A549 (cell line): ENCODE data around the gene ADCY2. TPM values are rescaled to one million over a fixed set of nuclear protein-coding genes. Genes with fewer than 3 reads are reported as not detected.

Source experiments
- ATAC-seq, 2 experiments: fragments of 200-7000 bp in 1 of 2; fragments of >200 bp in 1 of 2; cut with Nextera tagmentation in 1 of 2; cut with Tn5 transposase in 1 of 2; 3 replicates each; pipeline versions ENCODE4 v1.8.0 to v1.9.1; 2018 to 2020; ENCODE audit warnings: mild to moderate bottlenecking in 1 of 2, moderate library complexity in 1 of 2
- CTCF ChIA-PET: fragments of 300-600 bp; sonication (Branson Sonifier 250); formaldehyde crosslinking; extraction: SDS; loops from one replicate; lab custom pipeline; 2021; ENCODE audit warnings: antibody characterized with exemption, inconsistent platforms; lab: Yijun Ruan, JAX
- POLR2A ChIA-PET: fragments of 350-600 bp; formaldehyde crosslinking; extraction: SDS; loops from one replicate; lab custom pipeline; 2021; ENCODE audit warnings: antibody characterized with exemption, inconsistent platforms; lab: Yijun Ruan, JAX
- DNase-seq, 2 experiments: peaks; one replicate each; pipeline versions ENCODE4 v3.0.0 to v3.0.0-alpha.2; 2011 to 2016; ENCODE audit warnings: low read depth in 1 of 2, low spot score in 1 of 2
- FAIRE-seq: peaks from 2 replicates; lab custom pipeline; 2011; peaks lifted over from hg19 to GRCh38; lab: Jason Lieb, UNC
- H3K27ac ChIP-seq, 2 experiments: fragments of >200 bp; sonication (Bioruptor Twin); formaldehyde crosslinking; 3 replicates each; pipeline ENCODE4 v1.5.1; 2016 to 2017
- H3K4me1 ChIP-seq: fragments of >200 bp; sonication (Bioruptor Twin); formaldehyde crosslinking; 3 replicates; pipeline ENCODE4 v1.6.1; 2016
- H3K4me2 ChIP-seq: fragments of >200 bp; sonication (Bioruptor Twin); formaldehyde crosslinking; 3 replicates; pipeline ENCODE4 v1.6.1; 2016
- H3K4me3 ChIP-seq: fragments of >200 bp; sonication (Bioruptor Twin); formaldehyde crosslinking; 3 replicates; pipeline ENCODE4 v1.5.1; 2016
- H3K9me3 ChIP-seq: fragments of >200 bp; sonication (Bioruptor Twin); formaldehyde crosslinking; 3 replicates; pipeline ENCODE4 v1.6.1; 2016
- BHLHE40 ChIP-seq: IDR thresholded peaks from 2 replicates; pipeline ENCODE4 v1.6.1; 2012; ENCODE audit warnings: low read depth, low read length, inconsistent platforms
- CBX2 ChIP-seq: fragments of 200-600 bp; sonication (generic); IDR thresholded peaks from 2 replicates; pipeline ENCODE4 v1.6.1; 2016; ENCODE audit warnings: low read depth, mild to moderate bottlenecking, borderline replicate concordance
- CTCF ChIP-seq: fragments of >200 bp; sonication (Bioruptor Twin); formaldehyde crosslinking; IDR thresholded peaks from 3 replicates; pipeline ENCODE4 v1.5.1; 2016
- FOXS1 ChIP-seq: fragments of 250-450 bp; sonication (Bioruptor Pico); IDR thresholded peaks from 2 replicates; pipeline ENCODE4 v1.5.0; 2020; ENCODE audit warnings: mild to moderate bottlenecking, moderate library complexity
- HDAC2 ChIP-seq: fragments of 200-600 bp; sonication (generic); IDR thresholded peaks from 2 replicates; pipeline ENCODE4 v1.6.1; 2016
- HOXB5 ChIP-seq: fragments of 250-450 bp; sonication (Bioruptor Pico); IDR thresholded peaks from 2 replicates; pipeline ENCODE4 v1.5.0; 2020; ENCODE audit warnings: mild to moderate bottlenecking, moderate library complexity
- JUNB ChIP-seq: fragments of >200 bp; sonication (Bioruptor Twin); formaldehyde crosslinking; IDR thresholded peaks from 2 replicates; pipeline ENCODE4 v1.6.1; 2016
- KDM5A ChIP-seq: fragments of 200-600 bp; sonication (generic); IDR thresholded peaks from 2 replicates; pipeline ENCODE4 v1.6.1; 2016; ENCODE audit warnings: antibody characterized with exemption, mild to moderate bottlenecking
- MAFK ChIP-seq: fragments of 450-650 bp; IDR thresholded peaks from 2 replicates; pipeline ENCODE4 v1.6.1; 2014; ENCODE audit not compliant: partially characterized antibody
- MAZ ChIP-seq: fragments of 150-350 bp; IDR thresholded peaks from 2 replicates; pipeline ENCODE4 v1.6.1; 2014; ENCODE audit warnings: antibody characterized with exemption, low read depth, low read length, borderline replicate concordance
- NFE2L2 ChIP-seq: fragments of 150-350 bp; conservative IDR thresholded peaks from 2 replicates; pipeline ENCODE4 v1.6.1; 2014; ENCODE audit warnings: low read length
- NPAS2 ChIP-seq: fragments of 250-450 bp; sonication (Bioruptor Pico); IDR thresholded peaks from 2 replicates; pipeline ENCODE4 v1.8.0; 2022; ENCODE audit warnings: mild to moderate bottlenecking, moderate library complexity, borderline replicate concordance
- NR3C1 ChIP-seq: fragments of >200 bp; sonication (Bioruptor Twin); formaldehyde crosslinking; IDR thresholded peaks from 3 replicates; pipeline ENCODE4 v1.6.1; 2017
- POLR2A ChIP-seq: IDR thresholded peaks from 2 replicates; pipeline ENCODE4 v1.6.1; 2012; ENCODE audit warnings: mild to moderate bottlenecking, low read length
- RARB ChIP-seq: fragments of 250-450 bp; sonication (Bioruptor Pico); IDR thresholded peaks from 2 replicates; pipeline ENCODE4 v1.8.0; 2021; ENCODE audit warnings: mild to moderate bottlenecking, moderate library complexity
- RCOR1 ChIP-seq: fragments of 150-350 bp; IDR thresholded peaks from 2 replicates; pipeline ENCODE4 v1.6.1; 2014; ENCODE audit warnings: antibody characterized with exemption, low read length, low read depth
- REST ChIP-seq: fragments of 200-600 bp; sonication (generic); IDR thresholded peaks from 2 replicates; pipeline ENCODE4 v1.6.1; 2016; ENCODE audit warnings: antibody characterized with exemption, mild to moderate bottlenecking, moderate library complexity
- RFX5 ChIP-seq: fragments of 450-650 bp; IDR thresholded peaks from 2 replicates; pipeline ENCODE4 v1.7.1; 2014; ENCODE audit warnings: antibody characterized with exemption, mild to moderate bottlenecking, moderate library complexity
- RNF2 ChIP-seq: fragments of 200-600 bp; sonication (generic); IDR thresholded peaks from 2 replicates; pipeline ENCODE4 v1.6.1; 2016; ENCODE audit warnings: low read depth, mild to moderate bottlenecking, antibody characterized with exemption, moderate library complexity, borderline replicate concordance
- SMC3 ChIP-seq: fragments of >200 bp; sonication (Bioruptor Twin); formaldehyde crosslinking; IDR thresholded peaks from 3 replicates; pipeline ENCODE4 v1.6.1; 2018; ENCODE audit warnings: inconsistent platforms
- TP53 ChIP-seq: fragments of 250-450 bp; sonication (Bioruptor Pico); IDR thresholded peaks from 2 replicates; pipeline ENCODE4 v1.5.0; 2021; ENCODE audit warnings: mild to moderate bottlenecking, moderate library complexity
- WGBS: methylation state at CpG from one replicate; pipeline ENCODE4 v1.1.6; 2017; ENCODE audit errors: missing lambda C conversion rate; 5-methylcytosine and 5-hydroxymethylcytosine counted together
- polyA plus RNA-seq, 4 experiments: library from polyadenylated mRNA; depleted of rRNA in 3 of 4; stranded (reverse); fragments of >200 nt; fragmentation: RNase III in 1 of 4; extraction: RNeasy Plus Mini Kit Qiagen cat#74134 plus additional on column Dnase treatment in 1 of 4; gene quantifications; 2 replicates in 3 of 4; 3 replicates in 1 of 4; pipeline ENCODE4 v1.2.3, GENCODE V29; 2011 to 2017
- TF ChIP-seq, protein P1 (sequence below): fragments of >200 bp; sonication (Bioruptor Twin); formaldehyde crosslinking; IDR thresholded peaks from 2 replicates; pipeline ENCODE4 v1.6.1; 2016

ADCY2 gene
- polyA plus RNA-seq, 2 of the 4 experiments (the other 2 are of a cell fraction), result not detected

DNA sequence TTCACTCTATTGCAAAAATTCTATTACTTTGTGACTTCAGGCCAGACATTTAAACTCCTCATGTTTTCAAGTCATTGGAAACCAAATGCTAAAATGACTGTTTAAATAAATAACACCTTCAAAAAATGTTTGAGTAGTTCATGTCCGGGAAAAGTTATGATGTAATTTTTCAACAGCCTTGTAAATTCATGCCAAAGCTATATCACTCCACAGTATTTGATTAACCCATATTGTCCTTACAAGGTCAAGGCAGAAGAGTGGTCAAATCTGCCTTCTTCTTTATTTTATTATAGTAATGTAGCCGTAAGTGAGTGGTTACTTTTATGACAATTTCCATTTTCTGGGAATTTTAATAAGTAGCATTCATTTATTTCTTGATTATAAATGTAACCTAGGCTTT lies 72.8 kb downstream of the ADCY2 start:
- DNase-seq (no peak), ATAC-seq (no peak), FAIRE-seq (no peak)
- TF ChIP-seq RNF2, result no peak
- no peak for TF ChIP-seq TP53 (CRISPR knock-in tag)
- TF ChIP-seq RCOR1, result no peak
- no peak for TF ChIP-seq CBX2
- no peak for TF ChIP-seq RARB (CRISPR knock-in tag)
- TF ChIP-seq FOXS1 (CRISPR knock-in tag), result no peak
- Histone ChIP-seq H3K4me2 (no peak overlapping the region), H3K9me3 (peaks cover 3% of the 10 kb centered on the region; the same call in 1 of the 3 replicates), H3K27ac (no peak overlapping the region), H3K4me1 (no peaks in the 10 kb centered on the region), H3K4me3 (no peak overlapping the region)
- CTCF ChIA-PET, result no interaction called here
- POLR2A ChIA-PET, result no interaction called here
- WGBS, result 0% methylated on average over 2 of the region's 2 CpGs

DNA sequence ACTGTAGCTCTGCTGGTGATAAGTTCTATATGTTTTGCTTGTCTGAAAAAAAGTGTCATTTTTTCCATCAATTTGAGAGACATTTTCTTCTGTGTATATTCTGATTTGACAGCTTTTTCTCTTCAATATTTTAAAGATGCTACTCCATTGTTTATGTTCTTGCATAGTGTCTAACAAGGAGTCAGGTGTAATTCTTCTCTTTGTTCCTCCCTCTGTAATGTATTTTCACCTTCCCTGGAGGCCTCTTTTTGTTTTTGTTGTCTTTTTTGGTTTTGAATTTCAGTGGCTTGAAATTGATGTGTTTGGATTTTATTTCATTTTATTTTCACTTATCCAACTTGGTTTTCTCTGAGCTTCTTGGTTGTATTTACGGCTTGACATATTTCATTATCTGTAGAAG lies 75.8 kb downstream of the ADCY2 start:
- H3K27ac ChIP-seq, result no peak overlapping the region
- DNase-seq, result no peak
- TF ChIP-seq NFE2L2, result no peak
- no peak for TF ChIP-seq CTCF
- no peak for TF ChIP-seq NPAS2
- no peak for TF ChIP-seq MAZ
- no peak for TF ChIP-seq SMC3
- no peak for TF ChIP-seq KDM5A
- no peak for TF ChIP-seq RCOR1
- no peak for TF ChIP-seq POLR2A
- TF ChIP-seq NR3C1, result no peak
- no peak for TF ChIP-seq BHLHE40
- TF ChIP-seq MAFK, result no peak
- TF ChIP-seq RARB (CRISPR knock-in tag), result no peak
- no peak for TF ChIP-seq RFX5
- no peak for TF ChIP-seq FOXS1 (CRISPR knock-in tag)
- TF ChIP-seq HDAC2, result no peak
- TF ChIP-seq JUNB, result no peak
- TF ChIP-seq, protein P1, sequence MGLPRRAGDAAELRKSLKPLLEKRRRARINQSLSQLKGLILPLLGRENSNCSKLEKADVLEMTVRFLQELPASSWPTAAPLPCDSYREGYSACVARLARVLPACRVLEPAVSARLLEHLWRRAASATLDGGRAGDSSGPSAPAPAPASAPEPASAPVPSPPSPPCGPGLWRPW, result no peak
- no peak for TF ChIP-seq HOXB5 (CRISPR knock-in tag)
- no peak for TF ChIP-seq REST
- TF ChIP-seq, all 56 proteins: peak for 0
- Histone ChIP-seq H3K4me3 (no peak overlapping the region), H3K4me1 (no peaks in the 10 kb centered on the region), H3K4me2 (no peak overlapping the region), H3K9me3 (peaks cover 3% of the 10 kb centered on the region; the same call in 1 of the 3 replicates)
- POLR2A ChIA-PET, result no interaction called here
- CTCF ChIA-PET, result no interaction called here
- FAIRE-seq (no peak), ATAC-seq (no peak)
- WGBS, result 5% methylated on average over 1 of the region's 1 CpG
